GM12878 (cell line): ENCODE data around the gene HRG. TPM values are rescaled to one million over a fixed set of nuclear protein-coding genes. Genes with fewer than 3 reads are reported as not detected.

Experiments used
- ATAC-seq: fragments of 200-7000 bp; cut with Tn5 transposase; 3 replicates; pipeline ENCODE4 v1.9.1; 2020; ENCODE audit warnings: mild to moderate bottlenecking, moderate library complexity
- BruUV-seq: library from RNA; stranded (reverse); fragments of 400-500 nt; replicated peaks from 2 replicates; lab custom pipeline; 2021; lab: Mats Ljungman, UMichigan
- CTCF ChIA-PET: fragments of 300-600 bp; sonication (Branson Sonifier 250); formaldehyde crosslinking; extraction: SDS; loops from one replicate; lab custom pipeline; 2021; ENCODE audit warnings: inconsistent platforms; lab: Yijun Ruan, JAX
- POLR2A ChIA-PET: fragments of 350-600 bp; formaldehyde crosslinking; extraction: SDS; loops from one replicate; lab custom pipeline; 2021; ENCODE audit warnings: inconsistent platforms; lab: Charles Lee
- RAD21 ChIA-PET: fragments of 300-600 bp; sonication (Branson Sonifier 250); formaldehyde crosslinking; loops from one replicate; lab custom pipeline; 2023; ENCODE audit warnings: antibody characterized with exemption; ENCODE audit not compliant: unreplicated experiment; lab: Charles Lee
- SMC1A ChIA-PET: fragments of 300-600 bp; sonication (Branson Sonifier 250); formaldehyde crosslinking; loops from one replicate; lab custom pipeline; 2023; ENCODE audit not compliant: unreplicated experiment, uncharacterized antibody; lab: Charles Lee
- DNase-seq: peaks from one replicate; pipeline ENCODE4 v3.0.0-alpha.2; 2011; ENCODE audit warnings: low read depth, low spot score
- FAIRE-seq: peaks from 3 replicates; lab custom pipeline; 2011; peaks lifted over from hg19 to GRCh38; lab: Jason Lieb, UNC
- H2AFZ ChIP-seq: 2 replicates; pipeline ENCODE4 v1.6.0; 2011; ENCODE audit warnings: low read depth, low read length, control low read depth; ENCODE audit not compliant: control insufficient read depth
- H3K27ac ChIP-seq: 2 replicates; pipeline ENCODE4 v1.5.1; 2011; ENCODE audit warnings: control low read depth; ENCODE audit not compliant: control insufficient read depth, insufficient read depth
- H3K27me3 ChIP-seq, 2 experiments: replicated peaks in 1 of 2; 2 replicates each; pipeline versions ENCODE4 v1.6.0 to v1.6.1; 2011; ENCODE audit warnings: low read length in 1 of 2; ENCODE audit not compliant: control insufficient read depth in 2 of 2, insufficient read depth in 2 of 2
- H3K36me3 ChIP-seq, 2 experiments: 2 replicates each; pipeline ENCODE4 v1.5.1; 2011; ENCODE audit warnings: low read length in 1 of 2; ENCODE audit not compliant: control insufficient read depth in 2 of 2, insufficient read depth in 2 of 2
- H3K4me1 ChIP-seq: 2 replicates; pipeline ENCODE4 v1.6.1; 2011; ENCODE audit warnings: mild to moderate bottlenecking, low read length, moderate library complexity, mixed read lengths; ENCODE audit not compliant: control insufficient read depth, insufficient read depth
- H3K4me2 ChIP-seq: 2 replicates; pipeline ENCODE4 v1.6.0; 2011; ENCODE audit warnings: control low read depth; ENCODE audit not compliant: control insufficient read depth, insufficient read depth
- H3K4me3 ChIP-seq: fragments of 200-600 bp; sonication (generic); 2 replicates; pipeline ENCODE4 v1.5.1; 2016
- H3K79me2 ChIP-seq: 2 replicates; pipeline ENCODE4 v1.6.0; 2011; ENCODE audit warnings: low read length; ENCODE audit not compliant: control insufficient read depth, insufficient read depth
- H3K9ac ChIP-seq: 2 replicates; pipeline ENCODE4 v1.8.0; 2011; ENCODE audit warnings: low read length, control low read depth, mixed read lengths; ENCODE audit not compliant: control insufficient read depth, insufficient read depth
- H3K9me3 ChIP-seq: replicated peaks from 3 replicates; pipeline ENCODE4 v1.5.1; 2011; ENCODE audit warnings: mild to moderate bottlenecking, low read length; ENCODE audit not compliant: control insufficient read depth, insufficient read depth
- H4K20me1 ChIP-seq: 2 replicates; pipeline ENCODE4 v1.6.0; 2011; ENCODE audit not compliant: control insufficient read depth, insufficient read depth
- ESRRA ChIP-seq: IDR thresholded peaks from 2 replicates; pipeline ENCODE4 v1.6.1; 2012; ENCODE audit warnings: mild to moderate bottlenecking, low read length, improper control_type of control experiment
- MTA2 ChIP-seq: fragments of 450-650 bp; IDR thresholded peaks from 2 replicates; pipeline ENCODE4 v1.6.1; 2016; ENCODE audit warnings: low read depth, mild to moderate bottlenecking, moderate library complexity
- MTA3 ChIP-seq: IDR thresholded peaks from 2 replicates; pipeline ENCODE4 v1.6.1; 2012; ENCODE audit warnings: low read length, inconsistent platforms, borderline replicate concordance
- NFXL1 ChIP-seq: fragments of 450-650 bp; IDR thresholded peaks from 2 replicates; pipeline ENCODE4 v1.6.1; 2017; ENCODE audit warnings: antibody characterized with exemption, mild to moderate bottlenecking, borderline replicate concordance
- NR2C2 ChIP-seq: IDR thresholded peaks from 2 replicates; pipeline ENCODE4 v1.6.1; 2011; ENCODE audit warnings: borderline replicate concordance, low read depth; ENCODE audit not compliant: control insufficient read depth, insufficient read length
- POLR2AphosphoS5 ChIP-seq: IDR thresholded peaks from 2 replicates; pipeline ENCODE4 v1.6.1; 2011; ENCODE audit warnings: mild to moderate bottlenecking, low read length, inconsistent platforms
- SPI1 ChIP-seq: IDR thresholded peaks from 2 replicates; pipeline ENCODE4 v1.6.1; 2011; ENCODE audit warnings: low read depth, mild to moderate bottlenecking, low read length, moderate library complexity, borderline replicate concordance; ENCODE audit not compliant: insufficient read depth
- STAT3 ChIP-seq: IDR thresholded peaks from 2 replicates; pipeline ENCODE4 v1.6.1; 2011; ENCODE audit warnings: low read depth, low read length, improper control_type of control experiment
- TBL1XR1 ChIP-seq: IDR thresholded peaks from 2 replicates; pipeline ENCODE4 v1.6.1; 2012; ENCODE audit warnings: low read depth, low read length, improper control_type of control experiment
- YBX1 ChIP-seq: fragments of 450-650 bp; IDR thresholded peaks from 2 replicates; pipeline ENCODE4 v1.6.1; 2016; ENCODE audit warnings: antibody characterized with exemption
- ZNF207 ChIP-seq: fragments of 450-650 bp; IDR thresholded peaks from 2 replicates; pipeline ENCODE4 v1.6.1; 2014; ENCODE audit warnings: antibody characterized with exemption, mild to moderate bottlenecking, borderline replicate concordance
- ZNF217 ChIP-seq: fragments of 450-650 bp; IDR thresholded peaks from 2 replicates; pipeline ENCODE4 v1.6.1; 2017; ENCODE audit warnings: antibody characterized with exemption, mild to moderate bottlenecking
- WGBS: methylation state at CpG from one replicate; pipeline ENCODE4 v1.1.6; 2016; ENCODE audit warnings: low lambda C conversion rate; ENCODE audit not compliant: insufficient replicate concordance, insufficient coverage; ENCODE audit errors: missing lambda C conversion rate; 5-methylcytosine and 5-hydroxymethylcytosine counted together
- in situ Hi-C: fragments of 300-500 bp; cut with MboI; formaldehyde crosslinking; loops from 9 replicates; pipeline ENCODE4 v1.14.3; 2018; ENCODE audit warnings: mixed read lengths
- intact Hi-C: fragments of 100-400 bp; cut with micrococcal nuclease; formaldehyde crosslinking; loops from one replicate; pipeline ENCODE4 v1.14.2; 2022; ENCODE audit not compliant: unreplicated experiment
- polyA plus RNA-seq, 11 experiments: library from polyadenylated mRNA; depleted of rRNA in 4 of 11; unstranded in 6 of 11; stranded (reverse) in 5 of 11; fragments of >200 nt; fragmentation: Nextera tagmentation in 4 of 11; fragmentation: Illumina TruSeq in 1 of 11; extraction: Ambion mirVana in 4 of 11; extraction: Trizol in 1 of 11; gene quantifications; 1 replicate in 1 of 11; 2 replicates in 10 of 11; pipeline versions ENCODE4 v1.2.1 to v1.2.3, GENCODE V29; 2011 to 2016; ENCODE audit warnings: inconsistent platforms in 2 of 11, missing spikeins in 2 of 11, low read depth in 1 of 11
- total RNA-seq, 4 experiments: library from RNA; depleted of rRNA in 3 of 4; stranded (reverse); fragments of >200 nt in 3 of 4; fragmentation: Illumina TruSeq in 1 of 4; extraction: Trizol in 1 of 4; gene quantifications; 2 replicates each; pipeline versions ENCODE4 v1.2.1 to v1.2.3, GENCODE V29; 2013 to 2021
- TF ChIP-seq, protein P1 (sequence below): IDR thresholded peaks from 2 replicates; pipeline ENCODE4 v1.6.1; 2011; ENCODE audit warnings: borderline replicate concordance, low read depth, mild to moderate bottlenecking, moderate library complexity, low read length; ENCODE audit not compliant: insufficient read depth, poor library complexity, severe bottlenecking
- TF ChIP-seq, protein P2 (sequence below): fragments of 150-350 bp; IDR thresholded peaks from 2 replicates; pipeline ENCODE4 v1.6.1; 2014; ENCODE audit warnings: mild to moderate bottlenecking, low read depth, low read length

HRG gene
- total and polyA plus RNA-seq, 10 of the 15 experiments (the other 5 are each of a cell fraction or from before 2014, with no cell fraction given): 0.21 TPM; not detected in 9

DNA sequence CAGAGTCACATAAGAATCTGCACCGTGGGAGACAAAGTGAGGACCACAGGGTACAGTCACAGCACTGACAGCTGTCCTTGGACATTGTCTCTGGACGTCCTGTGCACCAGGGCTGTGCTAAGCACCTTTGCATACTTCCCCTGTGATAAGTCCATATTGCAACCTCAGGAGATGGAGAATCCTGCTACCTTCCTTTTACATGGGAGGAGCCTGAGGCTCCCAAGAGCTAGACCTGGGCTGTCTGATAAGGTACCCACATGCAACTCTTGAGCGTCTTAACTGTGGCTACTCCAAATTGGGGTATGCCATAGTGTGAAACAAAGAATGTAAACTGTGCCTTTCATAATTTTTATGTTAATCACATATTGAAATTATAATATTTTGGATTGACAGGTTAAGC is 28.1 kb upstream of the HRG start:
- 27% methylated on average over 3 of the region's 3 CpGs for WGBS
- H3K4me1 ChIP-seq: no peaks in the 10 kb centered on the region
- intact Hi-C loops (no loop called here), in situ Hi-C loops (no loop called here)
- H3K9ac ChIP-seq: no peak overlapping the region
- ChIA-PET POLR2A (no interaction called here), RAD21 (no interaction called here), CTCF (no interaction called here), SMC1A (interaction anchor here (0.6 kb wide), 1 partner anchor 421 kb away, joined by 3 read pairs; no protein-coding TSS in a partner anchor)
- H3K79me2 ChIP-seq: no peaks in the 10 kb centered on the region
- H3K9me3 ChIP-seq: no peaks in the 10 kb centered on the region; the same call in 2 of the 3 replicates
- H4K20me1 ChIP-seq: no peaks in the 10 kb centered on the region
- no peak overlapping the region for H2AFZ ChIP-seq
- FAIRE-seq (no peak), DNase-seq (no peak), ATAC-seq (no peak)
- no peak overlapping the region for H3K4me2 ChIP-seq
- peaks cover 0 to 3% of the 10 kb centered on the region in 2 experiments; a peak in 2 of 4 replicates for H3K27me3 ChIP-seq
- no peak overlapping the region for H3K27ac ChIP-seq
- H3K36me3 ChIP-seq: no peaks in the 10 kb centered on the region
- no peak overlapping the region for H3K4me3 ChIP-seq
- TF ChIP-seq MTA2: no peak
- TF ChIP-seq POLR2AphosphoS5: no peak
- TF ChIP-seq NR2C2: no peak
- TF ChIP-seq NFXL1: no peak
- TF ChIP-seq ZNF217: no peak
- TF ChIP-seq TBL1XR1: no peak
- BruUV-seq: no TSS peak

DNA sequence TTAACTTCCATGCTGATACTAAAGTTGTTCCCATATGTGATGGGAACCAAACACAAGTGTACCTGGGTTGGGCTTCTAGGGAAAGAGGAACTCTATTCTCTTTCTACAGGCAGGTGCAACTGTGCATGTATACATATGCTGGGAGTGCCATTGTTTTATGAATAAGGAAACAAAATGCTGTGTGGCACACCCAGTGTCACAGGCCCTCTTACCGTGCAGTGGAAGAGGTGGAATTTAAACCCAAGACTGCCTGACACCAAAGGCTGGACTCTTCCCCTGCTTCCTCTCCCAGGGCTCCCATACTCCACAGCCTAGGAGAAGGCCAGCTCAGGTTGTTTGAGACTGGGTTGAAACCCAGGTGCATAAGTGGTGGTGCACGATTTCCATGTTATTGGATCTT is 27.6 kb upstream of the HRG start:
- ATAC-seq (no peak), DNase-seq (no peak), FAIRE-seq (no peak)
- SMC1A ChIA-PET: interaction anchor here (1.2 kb wide), 1 partner anchor 23 kb away, joined by 3 read pairs; no protein-coding TSS in a partner anchor
- Histone ChIP-seq H3K4me3 (no peak overlapping the region), H3K9me3 (no peaks in the 10 kb centered on the region; the same call in 2 of the 3 replicates), H3K9ac (no peak overlapping the region), H3K27me3 (peaks cover 0 to 3% of the 10 kb centered on the region in 2 experiments; a peak in 2 of 4 replicates), H3K4me2 (no peak overlapping the region), H3K36me3 (no peaks in the 10 kb centered on the region), H4K20me1 (no peaks in the 10 kb centered on the region), H2AFZ (no peak overlapping the region), H3K79me2 (no peaks in the 10 kb centered on the region), H3K4me1 (no peaks in the 10 kb centered on the region), H3K27ac (no peak overlapping the region)
- WGBS: 46% methylated on average over 2 of the region's 2 CpGs
- BruUV-seq: no TSS peak
- POLR2A ChIA-PET: no interaction called here
- RAD21 ChIA-PET: no interaction called here
- CTCF ChIA-PET: no interaction called here
- intact Hi-C loops: no loop called here
- in situ Hi-C loops: no loop called here
- TF ChIP-seq ZNF207 (no peak), MTA3 (no peak), SPI1 (no peak), YBX1 (no peak), ESRRA (no peak), STAT3 (no peak)
- TF ChIP-seq, protein P1, sequence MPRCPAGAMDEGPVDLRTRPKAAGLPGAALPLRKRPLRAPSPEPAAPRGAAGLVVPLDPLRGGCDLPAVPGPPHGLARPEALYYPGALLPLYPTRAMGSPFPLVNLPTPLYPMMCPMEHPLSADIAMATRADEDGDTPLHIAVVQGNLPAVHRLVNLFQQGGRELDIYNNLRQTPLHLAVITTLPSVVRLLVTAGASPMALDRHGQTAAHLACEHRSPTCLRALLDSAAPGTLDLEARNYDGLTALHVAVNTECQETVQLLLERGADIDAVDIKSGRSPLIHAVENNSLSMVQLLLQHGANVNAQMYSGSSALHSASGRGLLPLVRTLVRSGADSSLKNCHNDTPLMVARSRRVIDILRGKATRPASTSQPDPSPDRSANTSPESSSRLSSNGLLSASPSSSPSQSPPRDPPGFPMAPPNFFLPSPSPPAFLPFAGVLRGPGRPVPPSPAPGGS: no peak
- TF ChIP-seq, protein P2, sequence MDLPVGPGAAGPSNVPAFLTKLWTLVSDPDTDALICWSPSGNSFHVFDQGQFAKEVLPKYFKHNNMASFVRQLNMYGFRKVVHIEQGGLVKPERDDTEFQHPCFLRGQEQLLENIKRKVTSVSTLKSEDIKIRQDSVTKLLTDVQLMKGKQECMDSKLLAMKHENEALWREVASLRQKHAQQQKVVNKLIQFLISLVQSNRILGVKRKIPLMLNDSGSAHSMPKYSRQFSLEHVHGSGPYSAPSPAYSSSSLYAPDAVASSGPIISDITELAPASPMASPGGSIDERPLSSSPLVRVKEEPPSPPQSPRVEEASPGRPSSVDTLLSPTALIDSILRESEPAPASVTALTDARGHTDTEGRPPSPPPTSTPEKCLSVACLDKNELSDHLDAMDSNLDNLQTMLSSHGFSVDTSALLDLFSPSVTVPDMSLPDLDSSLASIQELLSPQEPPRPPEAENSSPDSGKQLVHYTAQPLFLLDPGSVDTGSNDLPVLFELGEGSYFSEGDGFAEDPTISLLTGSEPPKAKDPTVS: no peak
